HCT116 (cell line): ENCODE results near the gene NKX1-1. TPM values are rescaled to one million over a fixed set of nuclear protein-coding genes. Genes with fewer than 3 reads are reported as not detected.

Experiments
- ATAC-seq: fragments of 200-7000 bp; cut with Tn5 transposase; 2 replicates; pipeline ENCODE4 v1.9.1; 2020; ENCODE audit warnings: mild to moderate bottlenecking, moderate library complexity
- BruUV-seq: library from RNA; stranded (reverse); fragments of 400-500 nt; replicated peaks from 2 replicates; lab custom pipeline; 2021; lab: Mats Ljungman, UMichigan
- CTCF ChIA-PET: fragments of 300-600 bp; sonication (Branson Sonifier 250); formaldehyde crosslinking; loops from one replicate; lab custom pipeline; 2021; ENCODE audit warnings: antibody characterized with exemption; lab: Charles Lee
- POLR2A ChIA-PET: fragments of 300-600, 350-600 bp; sonication (Branson Sonifier 250); formaldehyde crosslinking; loops from one replicate; lab custom pipeline; 2021; ENCODE audit warnings: antibody characterized with exemption; lab: Charles Lee
- RAD21 ChIA-PET, 2 experiments: fragments of 300-600 bp; sonication (Branson Sonifier 250); formaldehyde crosslinking; loops; one replicate each; lab custom pipeline; 2023; ENCODE audit warnings: low total read pairs in 2 of 2; ENCODE audit not compliant: uncharacterized antibody in 2 of 2, unreplicated experiment in 2 of 2, low non-redundant PET in 1 of 2; lab: Charles Lee
- DNase-seq: peaks from one replicate; pipeline ENCODE4 v3.0.0-alpha.2; 2010; ENCODE audit warnings: low read depth, low spot score
- H2AFZ ChIP-seq: fragments of 200-600 bp; shearing (Covaris generic), sonication (generic); 2 replicates; pipeline ENCODE4 v1.6.1; 2017; ENCODE audit warnings: low read depth, mixed run types, mixed read lengths, antibody characterized with exemption, low read length; ENCODE audit not compliant: poor library complexity, severe bottlenecking
- H3K27ac ChIP-seq: 2 replicates; pipeline ENCODE4 v1.5.1; 2012; ENCODE audit warnings: low read depth, low read length
- H3K27me3 ChIP-seq: fragments of 200-600 bp; sonication (generic); 2 replicates; pipeline ENCODE4 v1.6.1; 2016; ENCODE audit warnings: mixed run types, low read length, mixed read lengths; ENCODE audit not compliant: insufficient read depth
- H3K36me3 ChIP-seq, 2 experiments: fragments of 200-500 bp in 1 of 2; fragments of 200-600 bp in 1 of 2; sonication (Bioruptor generic) in 1 of 2; sonication (generic) in 1 of 2; 2 replicates each; pipeline versions ENCODE4 v1.5.1 to v1.6.1; 2014 to 2016; ENCODE audit warnings: low read length in 2 of 2, inconsistent platforms in 1 of 2, mixed read lengths in 1 of 2, mixed run types in 1 of 2; ENCODE audit not compliant: insufficient read depth in 2 of 2, control insufficient read depth in 1 of 2
- H3K4me1 ChIP-seq, 2 experiments: fragments of 200-600 bp in 1 of 2; sonication (generic) in 1 of 2; 2 replicates each; pipeline versions ENCODE4 v1.5.1 to v1.6.1; 2012 to 2017; ENCODE audit warnings: low read length in 2 of 2, inconsistent platforms in 1 of 2, mild to moderate bottlenecking in 1 of 2, mixed read lengths in 1 of 2, mixed run types in 1 of 2, moderate library complexity in 1 of 2; ENCODE audit not compliant: insufficient read depth in 2 of 2, control insufficient read depth in 1 of 2
- H3K4me2 ChIP-seq: fragments of 200-600 bp; sonication (generic); 2 replicates; pipeline ENCODE4 v1.6.1; 2017; ENCODE audit warnings: mixed run types, low read length, mixed read lengths
- H3K4me3 ChIP-seq, 2 experiments: fragments of 200-600 bp in 1 of 2; sonication (generic) in 1 of 2; replicated peaks in 1 of 2; 2 replicates each; pipeline ENCODE4 v1.5.1; 2011 to 2016; ENCODE audit warnings: low read length in 2 of 2, control low read depth in 1 of 2, low read depth in 1 of 2, mild to moderate bottlenecking in 1 of 2, mixed read lengths in 1 of 2, mixed run types in 1 of 2
- H3K79me2 ChIP-seq: fragments of 200-600 bp; sonication (generic); 2 replicates; pipeline ENCODE4 v1.6.1; 2017; ENCODE audit warnings: mild to moderate bottlenecking, mixed run types, low read length, moderate library complexity, mixed read lengths; ENCODE audit not compliant: insufficient read depth
- H3K9ac ChIP-seq: fragments of 200-600 bp; sonication (generic); 2 replicates; pipeline ENCODE4 v1.6.1; 2016; ENCODE audit warnings: low read length, mixed read lengths
- H3K9me2 ChIP-seq: fragments of 200-600 bp; sonication (generic), shearing (Covaris generic); 2 replicates; pipeline ENCODE4 v1.6.1; 2017; ENCODE audit warnings: mixed run types, mild to moderate bottlenecking, moderate library complexity; ENCODE audit not compliant: insufficient read depth
- H3K9me3 ChIP-seq, 2 experiments: fragments of 200-500 bp in 1 of 2; fragments of 200-600 bp in 1 of 2; sonication (Bioruptor generic) in 1 of 2; sonication (generic) in 1 of 2; 2 replicates each; pipeline ENCODE4 v1.6.1; 2014 to 2017; ENCODE audit warnings: low read length in 2 of 2, mixed read lengths in 2 of 2, inconsistent platforms in 1 of 2, low read depth in 1 of 2, mild to moderate bottlenecking in 1 of 2, mixed run types in 1 of 2, moderate library complexity in 1 of 2; ENCODE audit not compliant: control insufficient read depth in 1 of 2, insufficient read depth in 1 of 2
- H4K20me1 ChIP-seq: fragments of 200-600 bp; sonication (generic), shearing (Covaris generic); 2 replicates; pipeline ENCODE4 v1.6.1; 2017; ENCODE audit warnings: mixed run types, mild to moderate bottlenecking, moderate library complexity; ENCODE audit not compliant: insufficient read depth
- CEBPB ChIP-seq: IDR thresholded peaks from 2 replicates; pipeline ENCODE4 v1.6.1; 2012; ENCODE audit warnings: low read depth
- EGR1 ChIP-seq: IDR thresholded peaks from 2 replicates; pipeline ENCODE4 v1.6.1; 2012; ENCODE audit warnings: low read depth
- ELF1 ChIP-seq: IDR thresholded peaks from 2 replicates; pipeline ENCODE4 v1.6.1; 2012; ENCODE audit warnings: low read depth, borderline replicate concordance
- EZH2phosphoT487 ChIP-seq: fragments of 200-600 bp; IDR thresholded peaks from 2 replicates; pipeline ENCODE4 v1.6.1; 2018; ENCODE audit warnings: antibody characterized with exemption, borderline replicate concordance
- FOSL1 ChIP-seq: IDR thresholded peaks from 2 replicates; pipeline ENCODE4 v1.6.1; 2012; ENCODE audit warnings: low read depth
- JUND ChIP-seq: IDR thresholded peaks from 2 replicates; pipeline ENCODE4 v1.6.1; 2012
- POLR2A ChIP-seq: IDR thresholded peaks from 2 replicates; pipeline ENCODE4 v1.7.0; 2011; ENCODE audit warnings: borderline replicate concordance; ENCODE audit not compliant: insufficient read depth, insufficient read length; ENCODE audit errors: extremely low read depth
- POLR2AphosphoS5 ChIP-seq: IDR thresholded peaks from 2 replicates; pipeline ENCODE4 v1.6.1; 2011; ENCODE audit warnings: mild to moderate bottlenecking, low read depth, low read length, moderate library complexity
- RAD21 ChIP-seq: IDR thresholded peaks from 2 replicates; pipeline ENCODE4 v1.6.1; 2012; ENCODE audit warnings: low read depth, mild to moderate bottlenecking
- SIN3A ChIP-seq: IDR thresholded peaks from 2 replicates; pipeline ENCODE4 v1.6.1; 2012; ENCODE audit warnings: low read depth
- SRF ChIP-seq: IDR thresholded peaks from 2 replicates; pipeline ENCODE4 v1.6.1; 2012; ENCODE audit warnings: low read depth
- TCF7L2 ChIP-seq: IDR thresholded peaks from 2 replicates; pipeline ENCODE4 v1.7.0; 2011; ENCODE audit warnings: borderline replicate concordance, inconsistent platforms; ENCODE audit not compliant: insufficient read depth, insufficient read length; ENCODE audit errors: extremely low read depth
- YY1 ChIP-seq: IDR thresholded peaks from 2 replicates; pipeline ENCODE4 v1.6.1; 2011; ENCODE audit warnings: low read length, low read depth, moderate library complexity, mild to moderate bottlenecking; ENCODE audit not compliant: insufficient replicate concordance; ENCODE audit errors: extremely low read depth
- ZFX ChIP-seq: fragments of 450-650 bp; IDR thresholded peaks from 2 replicates; pipeline ENCODE4 v1.6.1; 2017
- ZNF274 ChIP-seq: fragments of 200-500 bp; sonication (Bioruptor generic); IDR thresholded peaks from 2 replicates; pipeline ENCODE4 v1.6.1; 2014; ENCODE audit warnings: mild to moderate bottlenecking, low read depth, low read length, inconsistent platforms
- intact Hi-C: fragments of 100-400 bp; cut with micrococcal nuclease; formaldehyde crosslinking; loops from 2 replicates; pipeline ENCODE4 v1.10.0; 2022
- total RNA-seq: library from RNA; stranded (reverse); gene quantifications from one replicate; pipeline ENCODE4 v1.2.1, GENCODE V29; 2021; ENCODE audit not compliant: unreplicated experiment
- TF ChIP-seq, protein P1 (sequence below): IDR thresholded peaks from 2 replicates; pipeline ENCODE4 v1.6.1; 2011; ENCODE audit warnings: mild to moderate bottlenecking, low read length, moderate library complexity; ENCODE audit not compliant: insufficient replicate concordance; ENCODE audit errors: extremely low read depth
- TF ChIP-seq, protein P2 (sequence below): IDR thresholded peaks from 2 replicates; pipeline ENCODE4 v1.6.1; 2012
- TF ChIP-seq, protein P3 (sequence below), 3 experiments: fragments of 200-600 bp in 1 of 3; sonication (generic) in 1 of 3; IDR thresholded peaks in 2 of 3; conservative IDR thresholded peaks in 1 of 3; 2 replicates each; pipeline ENCODE4 v1.5.1; 2012 to 2017; ENCODE audit warnings: low read depth in 2 of 3, low read length in 2 of 3, antibody characterized with exemption in 1 of 3, borderline replicate concordance in 1 of 3, control low read depth in 1 of 3, mild to moderate bottlenecking in 1 of 3, mixed read lengths in 1 of 3, mixed run types in 1 of 3, moderate library complexity in 1 of 3; ENCODE audit not compliant: insufficient read depth in 1 of 3

NKX1-1 gene
- total RNA-seq, 1 experiment from 2014 or later, result not detected

- H3K9me3 ChIP-seq, result no peaks in the 10 kb centered on the region
- TF ChIP-seq SRF (no peak), POLR2AphosphoS5 (no peak), ELF1 (no peak), ZFX (no peak), SIN3A (no peak), POLR2A (no peak), EZH2phosphoT487 (no peak), RAD21 (no peak), ZNF274 (no peak), JUND (no peak), CEBPB (no peak), FOSL1 (no peak), YY1 (no peak), TCF7L2 (no peak), EGR1 (no peak)
- TF ChIP-seq, protein P1, sequence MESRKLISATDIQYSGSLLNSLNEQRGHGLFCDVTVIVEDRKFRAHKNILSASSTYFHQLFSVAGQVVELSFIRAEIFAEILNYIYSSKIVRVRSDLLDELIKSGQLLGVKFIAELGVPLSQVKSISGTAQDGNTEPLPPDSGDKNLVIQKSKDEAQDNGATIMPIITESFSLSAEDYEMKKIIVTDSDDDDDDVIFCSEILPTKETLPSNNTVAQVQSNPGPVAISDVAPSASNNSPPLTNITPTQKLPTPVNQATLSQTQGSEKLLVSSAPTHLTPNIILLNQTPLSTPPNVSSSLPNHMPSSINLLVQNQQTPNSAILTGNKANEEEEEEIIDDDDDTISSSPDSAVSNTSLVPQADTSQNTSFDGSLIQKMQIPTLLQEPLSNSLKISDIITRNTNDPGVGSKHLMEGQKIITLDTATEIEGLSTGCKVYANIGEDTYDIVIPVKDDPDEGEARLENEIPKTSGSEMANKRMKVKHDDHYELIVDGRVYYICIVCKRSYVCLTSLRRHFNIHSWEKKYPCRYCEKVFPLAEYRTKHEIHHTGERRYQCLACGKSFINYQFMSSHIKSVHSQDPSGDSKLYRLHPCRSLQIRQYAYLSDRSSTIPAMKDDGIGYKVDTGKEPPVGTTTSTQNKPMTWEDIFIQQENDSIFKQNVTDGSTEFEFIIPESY, result no peak
- TF ChIP-seq, protein P2, sequence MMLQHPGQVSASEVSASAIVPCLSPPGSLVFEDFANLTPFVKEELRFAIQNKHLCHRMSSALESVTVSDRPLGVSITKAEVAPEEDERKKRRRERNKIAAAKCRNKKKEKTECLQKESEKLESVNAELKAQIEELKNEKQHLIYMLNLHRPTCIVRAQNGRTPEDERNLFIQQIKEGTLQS, result no peak
- TF ChIP-seq, protein P3, sequence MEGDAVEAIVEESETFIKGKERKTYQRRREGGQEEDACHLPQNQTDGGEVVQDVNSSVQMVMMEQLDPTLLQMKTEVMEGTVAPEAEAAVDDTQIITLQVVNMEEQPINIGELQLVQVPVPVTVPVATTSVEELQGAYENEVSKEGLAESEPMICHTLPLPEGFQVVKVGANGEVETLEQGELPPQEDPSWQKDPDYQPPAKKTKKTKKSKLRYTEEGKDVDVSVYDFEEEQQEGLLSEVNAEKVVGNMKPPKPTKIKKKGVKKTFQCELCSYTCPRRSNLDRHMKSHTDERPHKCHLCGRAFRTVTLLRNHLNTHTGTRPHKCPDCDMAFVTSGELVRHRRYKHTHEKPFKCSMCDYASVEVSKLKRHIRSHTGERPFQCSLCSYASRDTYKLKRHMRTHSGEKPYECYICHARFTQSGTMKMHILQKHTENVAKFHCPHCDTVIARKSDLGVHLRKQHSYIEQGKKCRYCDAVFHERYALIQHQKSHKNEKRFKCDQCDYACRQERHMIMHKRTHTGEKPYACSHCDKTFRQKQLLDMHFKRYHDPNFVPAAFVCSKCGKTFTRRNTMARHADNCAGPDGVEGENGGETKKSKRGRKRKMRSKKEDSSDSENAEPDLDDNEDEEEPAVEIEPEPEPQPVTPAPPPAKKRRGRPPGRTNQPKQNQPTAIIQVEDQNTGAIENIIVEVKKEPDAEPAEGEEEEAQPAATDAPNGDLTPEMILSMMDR (IDR thresholded peaks at IDR 0.05 in 2 of 3, conservative IDR thresholded peaks at IDR 0.05 in 1 of 3; ENCODE audit: borderline replicate concordance in 1 of 3, insufficient read depth in 1 of 3, low read depth in 2 of 3, low read length in 2 of 3), result no peak
- H3K4me3 ChIP-seq, result no peak overlapping the region
- intact Hi-C loops, result no loop called here
- no peaks in the 10 kb centered on the region for H3K9me2 ChIP-seq
- no peaks in the 10 kb centered on the region; a peak in 1 of 4 replicates for H3K36me3 ChIP-seq
- DNase-seq, result no peak
- no peak overlapping the region for H3K27ac ChIP-seq
- H3K4me1 ChIP-seq, result no peaks in the 10 kb centered on the region
- no TSS peak for BruUV-seq
- no peak for ATAC-seq
- RAD21 ChIA-PET, result no interaction called here
- no peaks in the 10 kb centered on the region for H3K27me3 ChIP-seq
- H3K4me2 ChIP-seq, result no peak overlapping the region
- CTCF ChIA-PET, result no interaction called here
- H2AFZ ChIP-seq, result no peak overlapping the region
- no peaks in the 10 kb centered on the region for H4K20me1 ChIP-seq
- H3K9ac ChIP-seq, result no peak overlapping the region
- POLR2A ChIA-PET, result no interaction called here
- H3K79me2 ChIP-seq, result no peaks in the 10 kb centered on the region
Observed at GRCh38 chr4:1375051-1375721, 31.1 kb downstream of the NKX1-1 start.
